Upper lobe of left lung (tissue), 4 donors: ENCODE results near the gene ESPNL.

ENCODE experiments used
- CTCF ChIP-seq, 6 experiments: fragments of 450-650 bp in 4 of 6; fragments of 200-600 bp in 2 of 6; sonication (generic) in 2 of 6; IDR thresholded peaks; one replicate each; pipeline ENCODE4 v1.5.1; 2016 to 2019; ENCODE audit warnings: antibody characterized with exemption in 6 of 6
- POLR2A ChIP-seq, 4 donors: fragments of 450-650 bp; IDR thresholded peaks; one replicate each; pipeline ENCODE4 v1.5.1; 2016 to 2017; ENCODE audit warnings: antibody characterized with exemption in 4 of 4, mild to moderate bottlenecking in 2 of 4
- POLR2AphosphoS5 ChIP-seq, 2 donors: sonication (generic); formaldehyde crosslinking; IDR thresholded peaks; one replicate each; pipeline ENCODE4 v1.5.1; 2017; ENCODE audit warnings: antibody characterized with exemption in 2 of 2

DNA sequence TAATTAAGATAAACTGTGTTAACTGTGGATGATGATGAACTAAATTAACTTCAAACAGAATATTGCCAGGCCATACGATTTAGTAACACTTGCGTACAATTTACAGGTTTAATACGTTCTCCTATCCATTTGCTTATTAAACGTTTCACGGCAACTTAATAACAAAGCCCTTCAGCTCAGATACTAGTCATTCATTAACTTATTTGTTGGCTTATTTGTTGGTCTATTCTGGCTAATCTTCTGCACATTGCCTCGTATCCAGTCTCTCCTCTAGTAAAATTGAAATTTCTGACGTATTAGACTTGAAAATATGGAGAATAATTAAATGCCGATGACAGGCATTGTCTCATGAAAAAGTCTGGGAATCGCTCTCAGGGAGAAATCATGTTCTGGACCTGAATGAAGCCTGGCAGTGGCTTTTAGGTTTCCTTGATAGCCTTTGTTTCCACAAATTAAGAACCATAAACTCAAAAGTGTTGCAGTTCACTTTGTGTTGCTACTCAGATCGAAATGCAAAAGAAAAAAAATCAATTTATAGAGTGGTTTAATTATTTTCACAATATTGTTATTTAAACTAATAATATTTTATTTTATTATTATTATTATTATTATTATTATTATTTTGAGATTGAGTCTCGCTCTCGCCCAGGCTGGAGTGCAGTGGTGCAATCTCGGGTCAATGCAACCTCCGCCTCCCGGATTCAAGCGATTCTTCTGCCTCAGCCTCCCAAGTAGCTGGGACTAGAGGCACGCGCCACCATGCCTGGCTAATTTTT is 34.9 kb upstream of the ESPNL start:
- TF ChIP-seq CTCF (IDR thresholded peaks at IDR 0.05) (no peak), POLR2AphosphoS5 (IDR thresholded peaks at IDR 0.05) (no peak), POLR2A (IDR thresholded peaks at IDR 0.05) (no peak)
